Occipital lobe (tissue), 3 donors: ENCODE data around the gene SPATA24. TPM values are rescaled to one million over a fixed set of nuclear protein-coding genes. Genes with fewer than 3 reads are reported as not detected.
"Not testable (repeated sequence)": the region's sequence is repeated elsewhere in the genome, so short reads cannot be mapped to it uniquely, and the experiment has no call there.

Source experiments
- DNase-seq: peaks from one replicate; lab custom pipeline; 2025; lab: John Stamatoyannopoulos, UW
- small RNA-seq: library from RNA; depleted of rRNA; stranded (forward); fragments of <200 nt; gene quantifications from one replicate; pipeline ENCODE3, GENCODE V24; 2014
- total RNA-seq: library from RNA; depleted of rRNA; stranded (reverse); fragments of >200 nt; gene quantifications from one replicate; pipeline ENCODE4 v1.2.3, GENCODE V29; 2014

Gene SPATA24
- total RNA-seq, 1 donor from 2014 or later = 3.6 TPM

GRCh38 chr5:139354186-139354585, 49.7 kb downstream of the SPATA24 start:
- no peak for DNase-seq

GRCh38 chr5:139347863-139348262, 56.0 kb downstream of the SPATA24 start:
- DNase-seq = not testable (repeated sequence)

Small RNA genes within 50 kb of the gene (small RNA-seq; reads per million reads assigned to genes)
- 1.0 reads per million, percentile 74 among the genes with 10 or more reads in this experiment for gene RNU5B-4P

Other genes with a start within 250 kb of the SPATA24 start
- 11.7 TPM for gene SIL1, start 205.7 kb downstream of the SPATA24 start, total RNA-seq
- gene MATR3, start 110.3 kb downstream of the SPATA24 start, total RNA-seq = 769 TPM
- 111 TPM for gene PAIP2, start 62.2 kb downstream of the SPATA24 start, total RNA-seq
- gene SLC23A1, start 20.8 kb downstream of the SPATA24 start, total RNA-seq = not detected
- not detected for gene MZB1, start 14.2 kb downstream of the SPATA24 start, total RNA-seq
- gene PROB1, start 9.0 kb downstream of the SPATA24 start, total RNA-seq = 0.16 TPM
- gene DNAJC18, start 35.4 kb upstream of the SPATA24 start, total RNA-seq = 46.6 TPM
- gene ECSCR, start 58.7 kb upstream of the SPATA24 start, total RNA-seq = 5.5 TPM
- gene SMIM33, start 66.9 kb upstream of the SPATA24 start, total RNA-seq = not detected
- gene STING1, start 78.7 kb upstream of the SPATA24 start, total RNA-seq = 3.6 TPM
- gene UBE2D2, start 157.2 kb upstream of the SPATA24 start, total RNA-seq = 124 TPM
- 37.1 TPM for gene CXXC5, start 244.3 kb upstream of the SPATA24 start, total RNA-seq